ENCODE data around the gene TAS2R42.

- TF ChIP-seq CTCF (IDR thresholded peaks at IDR 0.05) (no peak), POLR2A (IDR thresholded peaks at IDR 0.05) (no peak)
These were observed 8.5 kb downstream of the TAS2R42 start for GRCh38 chr12:11178250-11178649.

All from thyroid gland (tissue), 4 donors.